ENCODE results near the gene CCL19.

DNA sequence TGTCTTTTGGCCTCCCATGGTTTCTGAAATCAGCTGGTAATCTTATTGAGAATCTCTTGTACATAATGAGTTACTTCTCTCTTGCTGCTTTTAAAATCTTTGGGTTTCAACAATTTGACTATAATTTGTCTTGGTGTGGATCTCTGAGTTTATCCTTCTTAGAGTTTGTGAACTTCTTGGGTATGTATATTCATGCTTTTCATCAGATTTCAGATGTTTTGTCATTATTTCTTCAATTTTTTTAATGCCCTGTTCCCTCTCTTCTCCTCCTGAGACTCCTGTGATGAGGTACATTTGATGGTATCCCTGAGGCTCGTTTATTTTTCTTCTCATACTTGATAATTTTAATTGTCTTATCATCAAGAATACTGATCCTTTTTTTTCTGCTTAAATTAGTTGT, 21.1 kb upstream of the CCL19 start:
- TF ChIP-seq, protein P1, sequence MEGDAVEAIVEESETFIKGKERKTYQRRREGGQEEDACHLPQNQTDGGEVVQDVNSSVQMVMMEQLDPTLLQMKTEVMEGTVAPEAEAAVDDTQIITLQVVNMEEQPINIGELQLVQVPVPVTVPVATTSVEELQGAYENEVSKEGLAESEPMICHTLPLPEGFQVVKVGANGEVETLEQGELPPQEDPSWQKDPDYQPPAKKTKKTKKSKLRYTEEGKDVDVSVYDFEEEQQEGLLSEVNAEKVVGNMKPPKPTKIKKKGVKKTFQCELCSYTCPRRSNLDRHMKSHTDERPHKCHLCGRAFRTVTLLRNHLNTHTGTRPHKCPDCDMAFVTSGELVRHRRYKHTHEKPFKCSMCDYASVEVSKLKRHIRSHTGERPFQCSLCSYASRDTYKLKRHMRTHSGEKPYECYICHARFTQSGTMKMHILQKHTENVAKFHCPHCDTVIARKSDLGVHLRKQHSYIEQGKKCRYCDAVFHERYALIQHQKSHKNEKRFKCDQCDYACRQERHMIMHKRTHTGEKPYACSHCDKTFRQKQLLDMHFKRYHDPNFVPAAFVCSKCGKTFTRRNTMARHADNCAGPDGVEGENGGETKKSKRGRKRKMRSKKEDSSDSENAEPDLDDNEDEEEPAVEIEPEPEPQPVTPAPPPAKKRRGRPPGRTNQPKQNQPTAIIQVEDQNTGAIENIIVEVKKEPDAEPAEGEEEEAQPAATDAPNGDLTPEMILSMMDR (IDR thresholded peaks at IDR 0.05) = no peak
- no peak for TF ChIP-seq POLR2A (IDR thresholded peaks at IDR 0.05)
- TF ChIP-seq EP300 (IDR thresholded peaks at IDR 0.05) = no peak
- TF ChIP-seq POLR2AphosphoS5 (IDR thresholded peaks at IDR 0.05) = no peak

Measured in gastroesophageal sphincter (tissue), 3 donors.